CD14-positive monocyte (primary cell): Measurements from ENCODE around the gene TMEM63C. TPM values are rescaled to one million over a fixed set of nuclear protein-coding genes. Genes with fewer than 3 reads are reported as not detected.

Experiments
- DNase-seq, 3 donors: peaks; one replicate each; pipeline ENCODE4 v3.0.0-alpha.2; 2011 to 2022
- H2AFZ ChIP-seq: 2 replicates; pipeline ENCODE4 v1.6.0; 2012; ENCODE audit warnings: mild to moderate bottlenecking, low read depth, low read length, inconsistent platforms; ENCODE audit not compliant: insufficient read depth, poor library complexity, severe bottlenecking
- H3K27ac ChIP-seq, 2 donors: 1 replicate in 1 of 2; 2 replicates in 1 of 2; pipeline ENCODE4 v1.5.1; 2012 to 2013; ENCODE audit warnings: low read length in 2 of 2, control low read depth in 1 of 2, inconsistent platforms in 1 of 2, low read depth in 1 of 2, mild to moderate bottlenecking in 1 of 2
- H3K27me3 ChIP-seq, 2 donors: one replicate each; pipeline versions ENCODE4 v1.6.0 to v1.6.1; 2011 to 2013; ENCODE audit warnings: low read length in 2 of 2; ENCODE audit not compliant: control insufficient read depth in 2 of 2, insufficient read depth in 2 of 2
- H3K36me3 ChIP-seq, 2 donors: replicated peaks in 1 of 2; 1 replicate in 1 of 2; 2 replicates in 1 of 2; pipeline versions ENCODE4 v1.5.1 to v1.6.1; 2012 to 2013; ENCODE audit warnings: low read length in 2 of 2, control low read depth in 1 of 2, inconsistent platforms in 1 of 2, mild to moderate bottlenecking in 1 of 2; ENCODE audit not compliant: insufficient read depth in 2 of 2, control insufficient read depth in 1 of 2
- H3K4me1 ChIP-seq, 2 donors: 1 replicate in 1 of 2; 2 replicates in 1 of 2; pipeline versions ENCODE4 v1.5.1 to v1.6.1; 2012 to 2013; ENCODE audit warnings: low read length in 2 of 2, control low read depth in 1 of 2, inconsistent platforms in 1 of 2, mild to moderate bottlenecking in 1 of 2, moderate library complexity in 1 of 2; ENCODE audit not compliant: insufficient read depth in 2 of 2, control insufficient read depth in 1 of 2
- H3K4me2 ChIP-seq: replicated peaks from 2 replicates; pipeline ENCODE3; 2012; ENCODE audit warnings: low read length, moderate library complexity, mild to moderate bottlenecking; ENCODE audit not compliant: poor library complexity, severe bottlenecking; ENCODE audit errors: extremely low read depth
- H3K4me3 ChIP-seq, 3 experiments: fragments of 200-600 bp in 1 of 3; sonication (generic) in 1 of 3; replicated peaks in 1 of 3; 1 replicate in 2 of 3; 2 replicates in 1 of 3; pipeline ENCODE4 v1.5.1; 2011 to 2013; ENCODE audit warnings: low read length in 3 of 3, mild to moderate bottlenecking in 3 of 3, control low read depth in 2 of 3, low read depth in 2 of 3, inconsistent platforms in 1 of 3, moderate library complexity in 1 of 3
- H3K79me2 ChIP-seq: 2 replicates; pipeline ENCODE4 v1.6.0; 2012; ENCODE audit warnings: mild to moderate bottlenecking, control low read depth, inconsistent platforms, low read length, moderate library complexity; ENCODE audit not compliant: insufficient read depth
- H3K9ac ChIP-seq: 2 replicates; pipeline ENCODE4 v1.6.0; 2017; ENCODE audit warnings: low read length, mild to moderate bottlenecking; ENCODE audit not compliant: insufficient read depth, poor library complexity, severe bottlenecking
- H3K9me3 ChIP-seq, 2 donors: replicated peaks in 1 of 2; 1 replicate in 1 of 2; 2 replicates in 1 of 2; pipeline versions ENCODE4 v1.5.1 to v1.6.1; 2012 to 2013; ENCODE audit warnings: low read length in 2 of 2, control low read depth in 1 of 2; ENCODE audit not compliant: control insufficient read depth in 1 of 2, insufficient read depth in 1 of 2
- H4K20me1 ChIP-seq: 2 replicates; pipeline ENCODE4 v1.6.0; 2012; ENCODE audit warnings: mild to moderate bottlenecking, low read length, control low read depth, moderate library complexity; ENCODE audit not compliant: insufficient read depth
- H3K27ac Mint-ChIP-seq, 7 donors: one replicate each; pipeline ENCODE4 v1.8.0; 2020; ENCODE audit warnings: mild to moderate bottlenecking in 7 of 7, mixed read lengths in 7 of 7, moderate library complexity in 6 of 7, inconsistent platforms in 2 of 7
- H3K27me3 Mint-ChIP-seq, 3 donors: one replicate each; pipeline ENCODE4 v1.8.0; 2021 to 2022; ENCODE audit warnings: low read depth in 3 of 3, mild to moderate bottlenecking in 3 of 3, mixed read lengths in 3 of 3, moderate library complexity in 3 of 3, inconsistent platforms in 1 of 3
- H3K36me3 Mint-ChIP-seq, 2 donors: one replicate each; pipeline ENCODE4 v1.8.0; 2020; ENCODE audit warnings: mixed read lengths in 2 of 2, inconsistent platforms in 1 of 2, mild to moderate bottlenecking in 1 of 2
- H3K4me1 Mint-ChIP-seq: one replicate; pipeline ENCODE4 v1.8.0; 2020; ENCODE audit warnings: mild to moderate bottlenecking, mixed read lengths
- H3K4me3 Mint-ChIP-seq, 2 donors: one replicate each; pipeline ENCODE4 v1.8.0; 2020; ENCODE audit warnings: mild to moderate bottlenecking in 2 of 2, mixed read lengths in 2 of 2, moderate library complexity in 1 of 2
- H3K9me3 Mint-ChIP-seq, 7 donors: one replicate each; pipeline ENCODE4 v1.8.0; 2020 to 2022; ENCODE audit warnings: mixed read lengths in 7 of 7, mild to moderate bottlenecking in 6 of 7, moderate library complexity in 6 of 7, inconsistent platforms in 2 of 7
- CTCF ChIP-seq: fragments of 200-600 bp; IDR thresholded peaks from one replicate; pipeline ENCODE4 v1.8.0; 2022; ENCODE audit warnings: antibody characterized with exemption, mild to moderate bottlenecking
- WGBS: methylation state at CpG from one replicate; pipeline ENCODE4 v1.1.5; 2013; ENCODE audit warnings: missing lambda C conversion rate; ENCODE audit not compliant: insufficient coverage; 5-methylcytosine and 5-hydroxymethylcytosine counted together
- intact Hi-C, 2 donors: fragments of 100-400 bp; cut with micrococcal nuclease; formaldehyde crosslinking; loops; one replicate each; pipeline versions ENCODE4 v1.15.0 to v1.15.1; 2023
- polyA plus RNA-seq, 3 donors: library from polyadenylated mRNA; depleted of rRNA in 1 of 3; unstranded in 2 of 3; stranded (reverse) in 1 of 3; fragments of 300-500 nt in 2 of 3; fragments of >200 nt in 1 of 3; fragmentation: Illumina TruSeq in 2 of 3; gene quantifications; 1 replicate in 2 of 3; 2 replicates in 1 of 3; pipeline ENCODE4 v1.2.3, GENCODE V29; 2012 to 2021

Gene TMEM63C
- polyA plus RNA-seq, 3 donors = 0.78 to 4.4 TPM; not detected in 1

- Histone ChIP-seq H3K27ac (no peak overlapping the region), H3K36me3 (no peaks in the 10 kb centered on the region), H3K27me3 (peaks cover 0 to 13% of the 10 kb centered on the region in 2 donors), H2AFZ (no peak overlapping the region), H3K4me2 (no peak overlapping the region), H3K9ac (no peak overlapping the region), H3K4me1 (peaks cover 37 to 42% of the 10 kb centered on the region in 2 donors), H3K9me3 (no peaks in the 10 kb centered on the region), H4K20me1 (no peaks in the 10 kb centered on the region), H3K4me3 (no peak overlapping the region), H3K79me2 (no peaks in the 10 kb centered on the region)
- H3K4me1 Mint-ChIP-seq = peaks cover 38% of the 10 kb centered on the region
- WGBS = 67% methylated on average over 1 of the region's 5 CpGs
- intact Hi-C loops = no loop called here
- H3K4me3 Mint-ChIP-seq = no peak overlapping the region
- peaks cover 0 to 4% (median 3%) of the 10 kb centered on the region in 7 donors for H3K9me3 Mint-ChIP-seq
- H3K36me3 Mint-ChIP-seq = no peaks in the 10 kb centered on the region
- H3K27ac Mint-ChIP-seq = no peak overlapping the region
- TF ChIP-seq CTCF = no peak
- peaks cover 26 to 40% (median 30%) of the 10 kb centered on the region in 3 donors for H3K27me3 Mint-ChIP-seq
- no peak for DNase-seq
Measured at GRCh38 chr14:77183896-77184295, 2.3 kb downstream of the TMEM63C start.

GRCh38 chr14:77184396-77185092 lies 2.9 kb downstream of the TMEM63C start:
- Mint-ChIP-seq H3K4me3 (no peak overlapping the region), H3K27ac (peak overlapping the region in 4 of 7 donors; percentile 3 to 75 (median 62)), H3K36me3 (no peaks in the 10 kb centered on the region), H3K27me3 (peaks cover 26 to 42% (median 30%) of the 10 kb centered on the region in 3 donors), H3K9me3 (peaks cover 0 to 4% (median 3%) of the 10 kb centered on the region in 7 donors), H3K4me1 (peaks cover 45% of the 10 kb centered on the region)
- H3K27ac ChIP-seq = peak overlapping the region in 1 of 2 donors; percentile 13
- intact Hi-C loops = no loop called here
- no peak overlapping the region for H3K9ac ChIP-seq
- no peaks in the 10 kb centered on the region for H4K20me1 ChIP-seq
- 79% methylated on average over 9 of the region's 11 CpGs for WGBS
- no peak overlapping the region for H3K4me2 ChIP-seq
- DNase-seq = no peak
- peaks cover 41 to 47% of the 10 kb centered on the region in 2 donors for H3K4me1 ChIP-seq
- no peak overlapping the region for H3K4me3 ChIP-seq
- no peaks in the 10 kb centered on the region for H3K9me3 ChIP-seq
- no peaks in the 10 kb centered on the region for H3K36me3 ChIP-seq
- H3K27me3 ChIP-seq = peaks cover 0 to 13% of the 10 kb centered on the region in 2 donors
- no peak overlapping the region for H2AFZ ChIP-seq
- H3K79me2 ChIP-seq = no peaks in the 10 kb centered on the region
- TF ChIP-seq CTCF = no peak
